GM19035 (cell line): ENCODE measurements around the gene NCSTN.

ENCODE experiments used
- ATAC-seq: cut with Tn5 transposase; IDR thresholded peaks from one replicate; pipeline ENCODE4 v1.9.1; 2021; ENCODE audit not compliant: unreplicated experiment

Gene NCSTN

DNA sequence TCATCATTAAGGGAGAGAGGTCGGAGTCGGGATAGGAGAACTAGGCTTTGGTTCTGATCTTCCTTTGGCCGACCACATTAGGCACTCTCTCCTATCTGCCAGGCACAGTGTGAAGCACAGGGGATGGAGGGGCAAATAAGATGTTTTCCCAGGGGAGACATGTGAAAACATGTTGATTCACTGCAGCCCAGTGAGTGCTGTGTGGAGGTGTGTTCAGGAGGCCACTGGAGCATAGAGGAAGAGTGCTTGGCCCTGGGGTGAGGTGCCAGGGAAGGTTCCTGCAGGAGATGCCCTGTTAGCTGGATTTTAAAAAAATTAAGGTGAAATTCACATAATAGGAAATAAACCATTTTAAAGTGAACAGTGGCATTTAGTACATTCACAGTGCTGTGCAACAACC lies 60.9 kb downstream of the NCSTN start:
- no peak for ATAC-seq

DNA sequence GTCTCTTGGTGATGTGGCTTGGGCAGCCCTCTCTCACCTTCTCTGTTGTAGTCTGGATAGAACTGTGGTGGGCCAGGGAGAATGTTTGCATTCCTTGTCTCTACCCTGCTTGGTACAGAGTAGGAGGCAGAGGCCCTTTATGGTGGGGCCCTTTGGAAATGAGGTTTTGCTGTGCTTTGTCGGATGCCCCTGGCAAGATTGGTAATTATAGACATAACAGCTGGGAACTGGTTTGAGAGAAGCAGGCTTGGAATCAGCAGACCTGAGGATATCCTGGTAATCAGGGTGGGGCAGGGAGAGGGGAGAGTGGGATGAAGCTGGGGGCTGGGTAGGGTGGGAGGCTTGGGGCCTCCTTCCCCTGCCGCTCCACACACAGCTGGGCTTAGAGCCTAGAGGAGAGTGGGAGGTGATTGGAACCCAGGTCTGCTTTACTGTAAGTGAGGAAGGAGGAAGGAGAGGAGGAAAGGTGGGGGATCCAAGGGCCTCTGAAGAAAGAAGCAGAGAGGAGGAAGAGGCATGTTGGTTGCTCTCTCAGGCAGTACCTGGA lies 62.2 kb downstream of the NCSTN start:
- no peak for ATAC-seq

DNA sequence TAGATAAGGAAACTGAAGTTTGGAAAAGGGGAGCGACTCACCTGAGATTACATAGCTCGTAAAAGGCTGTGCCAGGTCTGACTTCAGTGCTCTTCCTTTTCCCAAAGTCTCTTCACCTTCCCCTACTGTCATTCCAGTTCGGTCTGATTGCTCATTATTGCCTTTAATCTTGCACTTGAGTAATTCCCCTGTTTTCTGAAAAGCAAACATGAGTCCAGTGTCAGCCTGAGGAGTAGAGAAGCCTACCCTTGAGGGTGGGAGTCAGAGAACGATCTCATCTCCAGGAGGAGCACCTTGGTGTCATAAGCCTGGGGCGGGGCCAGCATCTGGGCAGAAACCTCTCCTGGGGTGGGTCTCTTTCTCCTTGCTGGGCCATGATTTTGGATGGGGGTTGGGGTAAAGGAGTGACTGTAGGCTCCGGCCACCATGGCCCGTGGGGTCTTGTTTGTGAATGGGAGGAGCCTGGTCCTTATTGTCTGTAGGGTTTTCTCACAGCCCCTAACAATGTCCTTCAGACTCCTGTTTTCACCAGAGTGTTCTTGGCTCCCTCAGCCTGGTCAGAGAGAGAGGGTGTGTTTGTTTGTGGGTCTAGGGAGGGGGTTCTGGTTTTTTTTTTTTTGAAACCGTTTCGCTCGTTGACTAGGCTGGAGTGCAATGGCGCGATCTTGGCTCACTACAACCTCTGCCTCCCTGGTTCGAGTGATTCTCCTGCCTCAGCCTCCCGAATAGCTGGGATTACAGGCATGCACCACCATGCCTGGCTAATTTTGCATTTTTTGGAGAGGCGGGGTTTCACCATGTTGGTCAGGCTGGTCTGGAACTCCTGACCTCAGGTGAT lies 63.2 kb downstream of the NCSTN start:
- ATAC-seq: no peak

DNA sequence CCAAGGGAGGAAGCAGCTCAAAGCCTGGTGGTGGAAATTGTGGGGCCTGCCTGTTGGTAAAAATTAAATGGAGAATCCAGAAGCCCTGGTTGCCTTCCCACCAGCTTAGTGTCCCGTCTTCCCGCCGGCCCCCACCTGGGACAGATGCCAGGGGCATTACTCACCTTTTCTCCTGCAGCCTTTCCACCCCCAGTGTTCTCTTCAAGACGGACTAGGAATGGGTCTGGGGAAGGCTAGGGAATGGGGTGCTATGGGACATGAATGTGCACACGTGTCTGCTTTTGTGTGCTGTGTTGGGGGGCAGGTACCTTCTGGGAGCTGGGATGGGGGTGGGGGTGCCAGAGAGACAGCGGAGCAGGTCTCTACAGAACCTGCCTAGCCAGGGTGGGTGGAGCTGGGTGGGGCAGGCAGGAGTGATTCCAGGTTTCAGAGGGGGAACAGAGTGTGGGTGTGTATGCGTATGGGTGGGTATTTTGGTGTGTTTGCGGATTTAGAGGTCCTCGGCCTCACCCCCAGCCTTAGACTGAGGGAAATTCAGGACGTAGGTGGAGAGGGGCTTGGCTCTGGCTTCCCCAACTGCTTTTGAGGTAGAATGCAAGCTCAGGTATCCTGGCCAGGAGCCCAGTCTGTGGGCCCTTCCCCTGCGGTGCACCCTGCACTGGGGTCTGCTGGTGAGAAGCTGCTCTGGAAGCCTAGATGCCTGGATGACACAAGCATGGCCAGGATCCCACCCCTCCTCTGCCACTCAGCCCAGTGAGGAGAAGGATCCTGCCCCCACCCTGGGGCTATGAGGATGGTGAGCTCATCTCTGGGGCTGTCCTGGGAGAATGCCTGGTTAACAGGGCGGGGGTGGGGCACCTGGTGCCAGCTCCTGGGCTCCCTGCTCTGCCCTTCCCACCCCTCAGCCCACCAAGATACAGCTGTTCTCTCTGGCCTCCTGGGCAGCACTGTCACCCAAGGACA lies 64.9 kb downstream of the NCSTN start:
- ATAC-seq: no peak
